OCI-LY1 (cell line): Measurements from ENCODE around the gene PRRG4.

Experiments
- H2AFZ ChIP-seq: fragments of 200-600 bp; sonication (generic), shearing (Covaris generic); 2 replicates; pipeline ENCODE4 v1.6.0; 2014; ENCODE audit warnings: antibody characterized with exemption, mild to moderate bottlenecking, low read length
- H3F3A ChIP-seq: fragments of 200-600 bp; sonication (generic), shearing (Covaris generic); 2 replicates; pipeline ENCODE4 v1.6.0; 2014; ENCODE audit warnings: mild to moderate bottlenecking, antibody characterized with exemption, low read length, moderate library complexity; ENCODE audit not compliant: insufficient read depth
- H3K27ac ChIP-seq: fragments of 200-600 bp; sonication (generic); 2 replicates; pipeline ENCODE4 v1.5.1; 2014; ENCODE audit warnings: low read length, mixed run types, mild to moderate bottlenecking, low read depth; ENCODE audit not compliant: poor library complexity, severe bottlenecking
- H3K27me3 ChIP-seq: fragments of 200-600 bp; sonication (generic); 2 replicates; pipeline ENCODE4 v1.6.0; 2014; ENCODE audit warnings: antibody characterized with exemption, mild to moderate bottlenecking, low read length, moderate library complexity; ENCODE audit not compliant: insufficient read depth
- H3K36me3 ChIP-seq: fragments of 200-600 bp; sonication (generic); 2 replicates; pipeline ENCODE4 v1.6.1; 2014; ENCODE audit warnings: mild to moderate bottlenecking, antibody characterized with exemption, low read length, moderate library complexity, mixed read lengths; ENCODE audit not compliant: insufficient read depth
- H3K4me1 ChIP-seq: fragments of 200-600 bp; sonication (generic); 2 replicates; pipeline ENCODE4 v1.5.1; 2014; ENCODE audit warnings: mild to moderate bottlenecking, low read length, moderate library complexity; ENCODE audit not compliant: insufficient read depth, severe bottlenecking
- H3K4me2 ChIP-seq: fragments of 200-600 bp; sonication (generic), shearing (Covaris generic); 2 replicates; pipeline ENCODE4 v1.6.1; 2014; ENCODE audit warnings: low read length
- H3K4me3 ChIP-seq: fragments of 200-600 bp; sonication (generic); 2 replicates; pipeline ENCODE4 v1.5.1; 2014; ENCODE audit warnings: low read length, low read depth, mild to moderate bottlenecking, mixed read lengths; ENCODE audit not compliant: poor library complexity, severe bottlenecking
- H3K79me2 ChIP-seq: fragments of 200-600 bp; shearing (Covaris generic); 2 replicates; pipeline ENCODE4 v1.6.1; 2016; ENCODE audit warnings: mixed run types, low read length, mixed read lengths; ENCODE audit not compliant: insufficient read depth
- H3K9ac ChIP-seq: fragments of 200-600 bp; sonication (generic), shearing (Covaris generic); 2 replicates; pipeline ENCODE4 v1.6.1; 2014; ENCODE audit warnings: mild to moderate bottlenecking, low read length, mixed read lengths
- H3K9me2 ChIP-seq: fragments of 200-600 bp; sonication (generic), shearing (Covaris generic); 2 replicates; pipeline ENCODE4 v1.6.1; 2014; ENCODE audit warnings: low read depth, mild to moderate bottlenecking, low read length, mixed read lengths
- H3K9me3 ChIP-seq: fragments of 200-600 bp; shearing (Covaris generic); 2 replicates; pipeline ENCODE4 v1.6.1; 2014; ENCODE audit warnings: low read length, mixed read lengths
- H4K20me1 ChIP-seq: fragments of 200-600 bp; sonication (generic), shearing (Covaris generic); 2 replicates; pipeline ENCODE4 v1.6.0; 2016; ENCODE audit warnings: mild to moderate bottlenecking, low read length; ENCODE audit not compliant: insufficient read depth
- CTCF ChIP-seq: fragments of 200-600 bp; sonication (generic), shearing (Covaris generic); IDR thresholded peaks from 2 replicates; pipeline ENCODE4 v1.5.1; 2017; ENCODE audit warnings: mild to moderate bottlenecking, antibody characterized with exemption, low read length, moderate library complexity, mixed read lengths
- EZH2 ChIP-seq: fragments of 200-600 bp; sonication (generic), shearing (Covaris generic); IDR thresholded peaks from 2 replicates; pipeline ENCODE4 v1.8.0; 2017; ENCODE audit warnings: borderline replicate concordance, mixed run types, mild to moderate bottlenecking, antibody characterized with exemption, low read length, moderate library complexity, mixed read lengths

The PRRG4 gene

GRCh38 chr11:32831221-32831620, 1.5 kb downstream of the PRRG4 start:
- H3K4me2 ChIP-seq = no peak overlapping the region
- TF ChIP-seq EZH2 = no peak
- TF ChIP-seq CTCF = no peak

GRCh38 chr11:32833921-32834320, 4.2 kb downstream of the PRRG4 start:
- Histone ChIP-seq H2AFZ (no peak overlapping the region), H3F3A (no peaks in the 10 kb centered on the region), H3K4me1 (peaks cover 2% of the 10 kb centered on the region), H3K79me2 (no peaks in the 10 kb centered on the region), H3K4me3 (no peak overlapping the region), H3K9me3 (no peaks in the 10 kb centered on the region), H3K4me2 (no peak overlapping the region), H3K9ac (no peak overlapping the region), H3K9me2 (no peaks in the 10 kb centered on the region), H3K27me3 (no peaks in the 10 kb centered on the region), H3K27ac (no peak overlapping the region), H3K36me3 (no peaks in the 10 kb centered on the region), H4K20me1 (no peaks in the 10 kb centered on the region)
- no peak for TF ChIP-seq EZH2
- no peak for TF ChIP-seq CTCF

More at GRCh38 chr11:32831221-32831620, 1.5 kb downstream of the PRRG4 start:
- Histone ChIP-seq H3K4me3 (no peak overlapping the region), H3K4me1 (peaks cover 4% of the 10 kb centered on the region), H2AFZ (no peak overlapping the region), H3K79me2 (no peaks in the 10 kb centered on the region), H3K9me2 (no peaks in the 10 kb centered on the region), H3K27me3 (no peaks in the 10 kb centered on the region), H3K27ac (no peak overlapping the region), H3F3A (no peaks in the 10 kb centered on the region), H3K9ac (no peak overlapping the region), H4K20me1 (no peaks in the 10 kb centered on the region), H3K9me3 (no peaks in the 10 kb centered on the region), H3K36me3 (no peaks in the 10 kb centered on the region)

GRCh38 chr11:32836946-32837345, 7.2 kb downstream of the PRRG4 start:
- Histone ChIP-seq H2AFZ (no peak overlapping the region), H3K9me3 (no peaks in the 10 kb centered on the region), H3F3A (no peaks in the 10 kb centered on the region), H3K4me3 (no peak overlapping the region), H3K9ac (no peak overlapping the region), H4K20me1 (no peaks in the 10 kb centered on the region), H3K79me2 (no peaks in the 10 kb centered on the region), H3K36me3 (no peaks in the 10 kb centered on the region), H3K4me1 (no peaks in the 10 kb centered on the region), H3K4me2 (no peak overlapping the region), H3K27me3 (no peaks in the 10 kb centered on the region), H3K9me2 (no peaks in the 10 kb centered on the region), H3K27ac (no peak overlapping the region)
- TF ChIP-seq EZH2 = no peak
- TF ChIP-seq CTCF = no peak
